Ascending aorta (tissue), 2 donors: Measurements from ENCODE around the gene SH2D4B. TPM values are rescaled to one million over a fixed set of nuclear protein-coding genes. Genes with fewer than 3 reads are reported as not detected.

ENCODE experiments used
- DNase-seq, 2 donors: peaks; one replicate each; pipeline ENCODE4 v3.0.0-alpha.2; 2019; ENCODE audit warnings: low spot score in 2 of 2
- H3K27ac ChIP-seq, 2 donors: fragments of 200-600 bp; sonication (generic); one replicate each; pipeline ENCODE4 v1.5.1; 2016 to 2017; ENCODE audit warnings: mild to moderate bottlenecking in 1 of 2
- H3K27me3 ChIP-seq: fragments of 200-600 bp; sonication (generic); one replicate; pipeline ENCODE4 v1.5.1; 2017
- H3K36me3 ChIP-seq, 2 donors: fragments of 200-600 bp; sonication (generic); one replicate each; pipeline ENCODE4 v1.5.1; 2016
- H3K4me1 ChIP-seq, 2 donors: fragments of 200-600 bp; sonication (generic); one replicate each; pipeline ENCODE4 v1.5.1; 2016 to 2017; ENCODE audit warnings: mild to moderate bottlenecking in 1 of 2
- H3K4me3 ChIP-seq, 2 donors: fragments of 200-600 bp; sonication (generic); one replicate each; pipeline ENCODE4 v1.5.1; 2016 to 2017; ENCODE audit warnings: mild to moderate bottlenecking in 1 of 2
- H3K9me3 ChIP-seq, 2 donors: fragments of 200-600 bp; sonication (generic); one replicate each; pipeline ENCODE4 v1.5.1; 2016
- intact Hi-C: fragments of 100-400 bp; cut with DNase I; formaldehyde crosslinking; loops from one replicate; pipeline ENCODE4 v1.15.1; 2023
- total RNA-seq: library from RNA; depleted of rRNA; stranded (reverse); fragments of >200 nt; gene quantifications from one replicate; pipeline ENCODE4 v1.1.0, GENCODE V29; 2016
- TF ChIP-seq, protein P1 (sequence below), 3 experiments: fragments of 200-600 bp in 2 of 3; fragments of 450-650 bp in 1 of 3; sonication (generic) in 2 of 3; IDR thresholded peaks; one replicate each; pipeline ENCODE4 v1.5.1; 2016 to 2019; ENCODE audit warnings: antibody characterized with exemption in 3 of 3, mild to moderate bottlenecking in 1 of 3, moderate library complexity in 1 of 3

SH2D4B gene
- not detected for total RNA-seq

DNA sequence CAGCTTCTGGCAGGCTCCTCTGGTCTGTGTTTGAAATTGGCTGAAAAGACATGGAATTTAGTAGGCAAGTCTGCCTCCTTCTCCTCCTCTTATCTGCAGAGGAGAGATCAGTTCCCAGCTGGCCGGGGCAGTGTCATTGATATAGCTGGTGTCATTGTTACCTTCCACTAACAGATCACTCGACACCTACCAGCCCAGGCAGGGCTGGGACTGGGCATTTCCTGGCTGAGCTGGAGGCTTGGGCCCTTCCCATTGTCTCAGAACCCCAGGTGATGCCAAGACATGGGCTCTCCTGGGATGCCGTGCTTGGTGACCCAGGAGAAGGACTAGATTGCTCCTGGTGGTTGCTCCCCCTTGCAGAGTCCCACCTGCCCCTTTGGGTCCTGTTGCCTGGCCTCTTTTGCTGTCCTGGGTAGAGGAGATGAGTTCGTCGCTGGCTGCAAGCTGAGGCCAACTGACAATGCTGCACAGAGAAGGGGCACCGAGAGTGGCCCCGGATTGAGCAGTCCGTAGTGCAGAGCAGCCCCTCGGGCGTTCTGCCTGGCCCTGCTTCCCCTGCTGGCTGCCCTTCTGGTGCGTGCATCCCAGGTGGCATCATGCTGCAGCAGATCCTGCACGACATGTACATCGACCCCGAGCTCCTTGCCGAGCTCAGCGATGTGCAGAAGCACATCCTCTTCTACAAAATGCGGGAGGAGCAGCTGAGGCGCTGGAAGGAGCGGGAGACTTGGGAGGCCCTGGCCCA lies at the start of gene SH2D4B:
Gene SH2D4B (plus strand): TSS at position 167 of the 745 bp plus-strand sequence. CDS start 430 bp downstream, at position 597.
- no peaks in the 10 kb centered on the region for H3K36me3 ChIP-seq
- no peaks in the 10 kb centered on the region for H3K4me1 ChIP-seq
- TF ChIP-seq, protein P1, sequence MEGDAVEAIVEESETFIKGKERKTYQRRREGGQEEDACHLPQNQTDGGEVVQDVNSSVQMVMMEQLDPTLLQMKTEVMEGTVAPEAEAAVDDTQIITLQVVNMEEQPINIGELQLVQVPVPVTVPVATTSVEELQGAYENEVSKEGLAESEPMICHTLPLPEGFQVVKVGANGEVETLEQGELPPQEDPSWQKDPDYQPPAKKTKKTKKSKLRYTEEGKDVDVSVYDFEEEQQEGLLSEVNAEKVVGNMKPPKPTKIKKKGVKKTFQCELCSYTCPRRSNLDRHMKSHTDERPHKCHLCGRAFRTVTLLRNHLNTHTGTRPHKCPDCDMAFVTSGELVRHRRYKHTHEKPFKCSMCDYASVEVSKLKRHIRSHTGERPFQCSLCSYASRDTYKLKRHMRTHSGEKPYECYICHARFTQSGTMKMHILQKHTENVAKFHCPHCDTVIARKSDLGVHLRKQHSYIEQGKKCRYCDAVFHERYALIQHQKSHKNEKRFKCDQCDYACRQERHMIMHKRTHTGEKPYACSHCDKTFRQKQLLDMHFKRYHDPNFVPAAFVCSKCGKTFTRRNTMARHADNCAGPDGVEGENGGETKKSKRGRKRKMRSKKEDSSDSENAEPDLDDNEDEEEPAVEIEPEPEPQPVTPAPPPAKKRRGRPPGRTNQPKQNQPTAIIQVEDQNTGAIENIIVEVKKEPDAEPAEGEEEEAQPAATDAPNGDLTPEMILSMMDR (IDR thresholded peaks at IDR 0.05), result no peak
- no peaks in the 10 kb centered on the region for H3K27me3 ChIP-seq
- H3K27ac ChIP-seq, result no peak within 1 kb of the TSS
- intact Hi-C loops, result no loop called here
- no peaks in the 10 kb centered on the region for H3K9me3 ChIP-seq
- DNase-seq, result no peak
- no peak within 1 kb of the TSS for H3K4me3 ChIP-seq

DNA sequence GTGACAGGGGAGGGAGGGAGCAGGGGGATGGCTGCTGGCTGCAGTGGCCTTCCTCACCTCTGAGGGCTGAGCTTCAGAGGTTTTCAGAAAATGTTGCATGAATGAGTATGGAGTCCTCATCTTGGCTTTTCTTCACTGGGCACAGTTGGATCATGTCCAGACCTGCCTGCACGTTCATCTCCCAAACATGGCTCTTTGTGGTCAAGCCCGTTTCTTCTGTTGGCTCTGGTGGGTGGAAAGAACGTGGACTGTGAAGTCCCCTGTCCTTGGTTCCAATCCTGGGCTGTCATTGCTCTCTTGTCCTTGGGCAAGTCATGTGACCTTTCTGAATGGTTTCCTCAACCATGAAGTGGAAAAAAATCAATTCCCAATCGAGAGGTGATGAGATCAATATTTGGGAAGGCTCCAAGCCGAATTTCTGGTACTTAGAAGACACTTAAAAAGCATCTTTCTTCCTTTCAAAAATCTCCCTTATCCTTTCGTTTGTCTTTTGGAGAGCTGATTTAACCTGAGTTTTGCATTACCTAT lies 49.1 kb upstream of the SH2D4B start:
- no peaks in the 10 kb centered on the region for H3K27me3 ChIP-seq
- intact Hi-C loops, result no loop called here
- no peaks in the 10 kb centered on the region for H3K9me3 ChIP-seq
- peak in 1 of 2 donors; percentile 2 for DNase-seq
- peaks cover 3 to 4% of the 10 kb centered on the region in 2 donors for H3K4me1 ChIP-seq
- H3K27ac ChIP-seq, result no peak overlapping the region
- TF ChIP-seq, protein P1 (IDR thresholded peaks at IDR 0.05), result no peak
- H3K4me3 ChIP-seq, result no peak overlapping the region
- peaks cover 3 to 28% of the 10 kb centered on the region in 2 donors for H3K36me3 ChIP-seq

DNA sequence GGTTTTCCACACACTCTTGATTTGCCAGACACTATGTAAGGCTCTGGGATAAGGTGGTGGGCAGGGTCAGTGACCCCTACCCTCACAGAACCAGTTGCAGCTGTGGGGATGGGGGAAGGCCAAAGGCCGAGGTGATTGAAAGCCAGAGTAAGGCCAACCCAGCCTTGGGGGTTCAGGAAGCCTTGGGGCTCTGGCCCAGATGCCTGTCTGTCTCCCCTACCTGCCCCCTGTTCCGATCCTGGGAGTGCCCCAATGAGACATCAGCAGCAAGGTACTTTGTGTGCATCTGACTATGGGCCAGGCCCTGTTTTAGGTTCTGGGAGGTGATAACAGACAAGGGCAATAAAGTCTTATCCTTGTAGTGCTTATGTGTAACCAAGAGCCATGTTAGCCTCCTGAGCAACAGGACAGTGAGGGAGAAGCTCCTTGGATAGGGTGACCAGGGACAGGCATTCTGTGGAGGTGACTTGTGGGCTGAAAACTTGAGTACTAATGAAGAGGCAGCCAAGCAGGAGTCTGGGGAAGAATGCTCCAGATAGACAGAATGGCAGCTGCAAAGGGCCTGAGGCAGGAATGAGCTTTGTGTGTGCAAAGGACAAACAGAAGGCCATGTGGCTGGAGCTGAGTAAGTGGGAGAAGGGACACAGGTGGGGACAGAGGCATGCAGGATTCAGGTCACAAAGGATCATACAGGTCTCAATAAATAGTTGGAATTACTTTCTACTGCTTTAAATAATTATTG lies 48.2 kb upstream of the SH2D4B start:
- Histone ChIP-seq H3K9me3 (no peaks in the 10 kb centered on the region), H3K4me1 (peaks cover 4 to 8% of the 10 kb centered on the region in 2 donors), H3K27ac (no peak overlapping the region), H3K36me3 (peaks cover 3 to 28% of the 10 kb centered on the region in 2 donors), H3K4me3 (no peak overlapping the region), H3K27me3 (no peaks in the 10 kb centered on the region)
- no peak for DNase-seq
- TF ChIP-seq, protein P1 (IDR thresholded peaks at IDR 0.05), result no peak
- intact Hi-C loops, result no loop called here

DNA sequence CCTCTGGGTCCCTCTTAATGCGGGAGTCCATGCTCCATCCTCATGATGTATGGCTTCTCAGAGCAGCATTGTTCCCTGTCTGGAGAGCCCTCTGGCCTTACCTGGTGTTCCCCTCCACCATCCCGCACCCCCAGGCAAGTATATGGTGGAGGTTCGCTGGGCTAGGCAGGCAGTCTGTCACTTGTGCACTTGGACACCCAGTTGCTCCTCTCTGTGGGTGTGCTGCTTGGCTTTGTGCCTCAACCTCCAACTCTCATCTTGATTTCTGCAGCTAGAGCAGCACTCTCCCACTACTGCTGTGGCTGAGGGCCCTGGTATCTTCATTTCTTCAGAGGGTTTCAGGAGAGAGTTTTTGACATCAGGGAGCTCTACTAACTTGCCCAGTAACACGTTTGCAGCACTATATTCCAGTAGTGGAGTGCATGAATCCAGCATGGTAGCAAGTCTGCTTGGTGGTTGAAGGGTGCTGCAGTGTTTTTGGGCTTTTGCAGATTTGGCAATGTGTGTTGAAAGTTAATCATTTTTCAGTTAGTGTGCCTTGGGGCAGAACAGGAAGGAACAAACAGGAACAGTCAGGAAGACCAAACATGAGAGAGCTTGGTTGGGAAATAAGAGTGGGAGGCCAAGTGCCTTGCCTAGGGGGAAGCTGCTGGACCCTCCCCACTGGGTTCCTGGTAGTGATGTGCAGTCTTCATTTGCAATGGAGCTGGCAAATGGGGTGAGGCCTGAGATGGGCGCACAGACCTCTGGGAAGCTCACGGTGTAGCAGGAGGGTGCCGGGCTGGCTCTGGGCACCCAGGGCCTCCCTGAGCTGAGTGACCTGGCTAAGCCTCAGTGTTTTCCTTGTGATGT lies 46.2 kb upstream of the SH2D4B start:
- intact Hi-C loops, result no loop called here
- H3K27ac ChIP-seq, result no peak overlapping the region

More for the DNA sequence above, 46.2 kb upstream of the SH2D4B start:
- TF ChIP-seq, protein P1 (IDR thresholded peaks at IDR 0.05), result no peak
- H3K27me3 ChIP-seq, result no peaks in the 10 kb centered on the region
- H3K4me1 ChIP-seq, result peaks cover 3 to 17% of the 10 kb centered on the region in 2 donors
- peaks cover 3 to 28% of the 10 kb centered on the region in 2 donors for H3K36me3 ChIP-seq
- H3K4me3 ChIP-seq, result no peak overlapping the region
- no peak for DNase-seq
- H3K9me3 ChIP-seq, result peaks cover 0 to 5% of the 10 kb centered on the region in 2 donors
